ENCODE measurements around the gene UBE2Q1. TPM values are rescaled to one million over a fixed set of nuclear protein-coding genes. Genes with fewer than 3 reads are reported as not detected.

UBE2Q1 gene
- total RNA-seq, 1 experiment from 2014 or later = 62.7 TPM

DNA sequence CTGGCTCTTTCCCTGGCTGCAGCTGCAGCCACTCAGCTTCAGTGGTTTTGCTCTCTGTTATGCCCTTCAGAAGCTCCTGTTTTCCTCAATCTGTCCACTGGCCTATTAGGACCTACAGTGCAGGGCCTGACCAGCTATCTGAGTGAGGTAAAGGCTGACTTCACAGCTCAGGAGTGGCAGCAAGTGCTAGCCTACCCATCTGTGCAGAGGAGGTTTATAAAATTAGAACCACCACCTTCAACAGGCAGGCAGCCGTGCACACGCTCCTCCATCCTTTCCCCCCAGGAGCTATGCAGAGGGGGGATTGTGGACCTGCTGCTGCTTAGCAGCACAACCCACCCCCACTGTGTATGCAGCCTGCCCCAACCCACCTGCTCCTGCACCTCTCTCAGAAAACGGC, 41.2 kb upstream of the UBE2Q1 start:
- Mint-ChIP-seq H3K9me3 (no peaks in the 10 kb centered on the region), H3K4me1 (peaks cover 14% of the 10 kb centered on the region), H3K4me3 (no peak overlapping the region), H3K27me3 (ENCODE audit: low read depth) (no peaks in the 10 kb centered on the region), H3K27ac (peak overlapping the region; percentile 79), H3K36me3 (peaks cover 60% of the 10 kb centered on the region)
- DNase-seq (ENCODE audit: low spot score) (no peak), ATAC-seq (no peak)
- TF ChIP-seq, protein P1, sequence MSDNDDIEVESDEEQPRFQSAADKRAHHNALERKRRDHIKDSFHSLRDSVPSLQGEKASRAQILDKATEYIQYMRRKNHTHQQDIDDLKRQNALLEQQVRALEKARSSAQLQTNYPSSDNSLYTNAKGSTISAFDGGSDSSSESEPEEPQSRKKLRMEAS (CRISPR knock-in tag; IDR thresholded peaks at IDR 0.05) = no peak
- TF ChIP-seq ZNF232 (CRISPR knock-in tag; IDR thresholded peaks at IDR 0.05) (no peak), FOXP1 (CRISPR knock-in tag; IDR thresholded peaks at IDR 0.05; ENCODE audit: borderline replicate concordance) (no peak), ZBTB21 (CRISPR knock-in tag; IDR thresholded peaks at IDR 0.05; ENCODE audit: borderline replicate concordance) (no peak), SOX15 (CRISPR knock-in tag; IDR thresholded peaks at IDR 0.05) (no peak), ZNF396 (CRISPR knock-in tag; IDR thresholded peaks at IDR 0.05; ENCODE audit: borderline replicate concordance) (no peak), ZNF121 (CRISPR knock-in tag; IDR thresholded peaks at IDR 0.05) (no peak), ZNF263 (CRISPR knock-in tag; IDR thresholded peaks at IDR 0.05; ENCODE audit: low read depth) (no peak)
- TF ChIP-seq, protein P2, sequence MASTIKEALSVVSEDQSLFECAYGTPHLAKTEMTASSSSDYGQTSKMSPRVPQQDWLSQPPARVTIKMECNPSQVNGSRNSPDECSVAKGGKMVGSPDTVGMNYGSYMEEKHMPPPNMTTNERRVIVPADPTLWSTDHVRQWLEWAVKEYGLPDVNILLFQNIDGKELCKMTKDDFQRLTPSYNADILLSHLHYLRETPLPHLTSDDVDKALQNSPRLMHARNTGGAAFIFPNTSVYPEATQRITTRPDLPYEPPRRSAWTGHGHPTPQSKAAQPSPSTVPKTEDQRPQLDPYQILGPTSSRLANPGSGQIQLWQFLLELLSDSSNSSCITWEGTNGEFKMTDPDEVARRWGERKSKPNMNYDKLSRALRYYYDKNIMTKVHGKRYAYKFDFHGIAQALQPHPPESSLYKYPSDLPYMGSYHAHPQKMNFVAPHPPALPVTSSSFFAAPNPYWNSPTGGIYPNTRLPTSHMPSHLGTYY (CRISPR knock-in tag; IDR thresholded peaks at IDR 0.05) = no peak
- TF ChIP-seq, protein P3, sequence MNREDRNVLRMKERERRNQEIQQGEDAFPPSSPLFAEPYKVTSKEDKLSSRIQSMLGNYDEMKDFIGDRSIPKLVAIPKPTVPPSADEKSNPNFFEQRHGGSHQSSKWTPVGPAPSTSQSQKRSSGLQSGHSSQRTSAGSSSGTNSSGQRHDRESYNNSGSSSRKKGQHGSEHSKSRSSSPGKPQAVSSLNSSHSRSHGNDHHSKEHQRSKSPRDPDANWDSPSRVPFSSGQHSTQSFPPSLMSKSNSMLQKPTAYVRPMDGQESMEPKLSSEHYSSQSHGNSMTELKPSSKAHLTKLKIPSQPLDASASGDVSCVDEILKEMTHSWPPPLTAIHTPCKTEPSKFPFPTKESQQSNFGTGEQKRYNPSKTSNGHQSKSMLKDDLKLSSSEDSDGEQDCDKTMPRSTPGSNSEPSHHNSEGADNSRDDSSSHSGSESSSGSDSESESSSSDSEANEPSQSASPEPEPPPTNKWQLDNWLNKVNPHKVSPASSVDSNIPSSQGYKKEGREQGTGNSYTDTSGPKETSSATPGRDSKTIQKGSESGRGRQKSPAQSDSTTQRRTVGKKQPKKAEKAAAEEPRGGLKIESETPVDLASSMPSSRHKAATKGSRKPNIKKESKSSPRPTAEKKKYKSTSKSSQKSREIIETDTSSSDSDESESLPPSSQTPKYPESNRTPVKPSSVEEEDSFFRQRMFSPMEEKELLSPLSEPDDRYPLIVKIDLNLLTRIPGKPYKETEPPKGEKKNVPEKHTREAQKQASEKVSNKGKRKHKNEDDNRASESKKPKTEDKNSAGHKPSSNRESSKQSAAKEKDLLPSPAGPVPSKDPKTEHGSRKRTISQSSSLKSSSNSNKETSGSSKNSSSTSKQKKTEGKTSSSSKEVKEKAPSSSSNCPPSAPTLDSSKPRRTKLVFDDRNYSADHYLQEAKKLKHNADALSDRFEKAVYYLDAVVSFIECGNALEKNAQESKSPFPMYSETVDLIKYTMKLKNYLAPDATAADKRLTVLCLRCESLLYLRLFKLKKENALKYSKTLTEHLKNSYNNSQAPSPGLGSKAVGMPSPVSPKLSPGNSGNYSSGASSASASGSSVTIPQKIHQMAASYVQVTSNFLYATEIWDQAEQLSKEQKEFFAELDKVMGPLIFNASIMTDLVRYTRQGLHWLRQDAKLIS (CRISPR knock-in tag; IDR thresholded peaks at IDR 0.05; ENCODE audit: borderline replicate concordance) = no peak
- TF ChIP-seq, protein P4, sequence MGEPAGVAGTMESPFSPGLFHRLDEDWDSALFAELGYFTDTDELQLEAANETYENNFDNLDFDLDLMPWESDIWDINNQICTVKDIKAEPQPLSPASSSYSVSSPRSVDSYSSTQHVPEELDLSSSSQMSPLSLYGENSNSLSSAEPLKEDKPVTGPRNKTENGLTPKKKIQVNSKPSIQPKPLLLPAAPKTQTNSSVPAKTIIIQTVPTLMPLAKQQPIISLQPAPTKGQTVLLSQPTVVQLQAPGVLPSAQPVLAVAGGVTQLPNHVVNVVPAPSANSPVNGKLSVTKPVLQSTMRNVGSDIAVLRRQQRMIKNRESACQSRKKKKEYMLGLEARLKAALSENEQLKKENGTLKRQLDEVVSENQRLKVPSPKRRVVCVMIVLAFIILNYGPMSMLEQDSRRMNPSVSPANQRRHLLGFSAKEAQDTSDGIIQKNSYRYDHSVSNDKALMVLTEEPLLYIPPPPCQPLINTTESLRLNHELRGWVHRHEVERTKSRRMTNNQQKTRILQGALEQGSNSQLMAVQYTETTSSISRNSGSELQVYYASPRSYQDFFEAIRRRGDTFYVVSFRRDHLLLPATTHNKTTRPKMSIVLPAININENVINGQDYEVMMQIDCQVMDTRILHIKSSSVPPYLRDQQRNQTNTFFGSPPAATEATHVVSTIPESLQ (CRISPR knock-in tag; IDR thresholded peaks at IDR 0.05) = no peak
- TF ChIP-seq, protein P5, sequence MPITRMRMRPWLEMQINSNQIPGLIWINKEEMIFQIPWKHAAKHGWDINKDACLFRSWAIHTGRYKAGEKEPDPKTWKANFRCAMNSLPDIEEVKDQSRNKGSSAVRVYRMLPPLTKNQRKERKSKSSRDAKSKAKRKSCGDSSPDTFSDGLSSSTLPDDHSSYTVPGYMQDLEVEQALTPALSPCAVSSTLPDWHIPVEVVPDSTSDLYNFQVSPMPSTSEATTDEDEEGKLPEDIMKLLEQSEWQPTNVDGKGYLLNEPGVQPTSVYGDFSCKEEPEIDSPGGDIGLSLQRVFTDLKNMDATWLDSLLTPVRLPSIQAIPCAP (CRISPR knock-in tag; IDR thresholded peaks at IDR 0.05) = no peak
- TF ChIP-seq, protein P6, sequence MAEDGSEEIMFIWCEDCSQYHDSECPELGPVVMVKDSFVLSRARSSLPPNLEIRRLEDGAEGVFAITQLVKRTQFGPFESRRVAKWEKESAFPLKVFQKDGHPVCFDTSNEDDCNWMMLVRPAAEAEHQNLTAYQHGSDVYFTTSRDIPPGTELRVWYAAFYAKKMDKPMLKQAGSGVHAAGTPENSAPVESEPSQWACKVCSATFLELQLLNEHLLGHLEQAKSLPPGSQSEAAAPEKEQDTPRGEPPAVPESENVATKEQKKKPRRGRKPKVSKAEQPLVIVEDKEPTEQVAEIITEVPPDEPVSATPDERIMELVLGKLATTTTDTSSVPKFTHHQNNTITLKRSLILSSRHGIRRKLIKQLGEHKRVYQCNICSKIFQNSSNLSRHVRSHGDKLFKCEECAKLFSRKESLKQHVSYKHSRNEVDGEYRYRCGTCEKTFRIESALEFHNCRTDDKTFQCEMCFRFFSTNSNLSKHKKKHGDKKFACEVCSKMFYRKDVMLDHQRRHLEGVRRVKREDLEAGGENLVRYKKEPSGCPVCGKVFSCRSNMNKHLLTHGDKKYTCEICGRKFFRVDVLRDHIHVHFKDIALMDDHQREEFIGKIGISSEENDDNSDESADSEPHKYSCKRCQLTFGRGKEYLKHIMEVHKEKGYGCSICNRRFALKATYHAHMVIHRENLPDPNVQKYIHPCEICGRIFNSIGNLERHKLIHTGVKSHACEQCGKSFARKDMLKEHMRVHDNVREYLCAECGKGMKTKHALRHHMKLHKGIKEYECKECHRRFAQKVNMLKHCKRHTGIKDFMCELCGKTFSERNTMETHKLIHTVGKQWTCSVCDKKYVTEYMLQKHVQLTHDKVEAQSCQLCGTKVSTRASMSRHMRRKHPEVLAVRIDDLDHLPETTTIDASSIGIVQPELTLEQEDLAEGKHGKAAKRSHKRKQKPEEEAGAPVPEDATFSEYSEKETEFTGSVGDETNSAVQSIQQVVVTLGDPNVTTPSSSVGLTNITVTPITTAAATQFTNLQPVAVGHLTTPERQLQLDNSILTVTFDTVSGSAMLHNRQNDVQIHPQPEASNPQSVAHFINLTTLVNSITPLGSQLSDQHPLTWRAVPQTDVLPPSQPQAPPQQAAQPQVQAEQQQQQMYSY (CRISPR knock-in tag; IDR thresholded peaks at IDR 0.05) = no peak
- POLR2A ChIA-PET = no interaction called here
- CTCF ChIA-PET = interaction anchor here (1.7 kb wide), 1 partner anchor 120 kb away, joined by 5 read pairs; no protein-coding TSS in a partner anchor

All from WTC11 (cell line).